ENCODE measurements around the gene SLC16A8. TPM values are rescaled to one million over a fixed set of nuclear protein-coding genes. Genes with fewer than 3 reads are reported as not detected.

SLC16A8 gene
- total RNA-seq, 4 donors from 2014 or later: not detected

DNA sequence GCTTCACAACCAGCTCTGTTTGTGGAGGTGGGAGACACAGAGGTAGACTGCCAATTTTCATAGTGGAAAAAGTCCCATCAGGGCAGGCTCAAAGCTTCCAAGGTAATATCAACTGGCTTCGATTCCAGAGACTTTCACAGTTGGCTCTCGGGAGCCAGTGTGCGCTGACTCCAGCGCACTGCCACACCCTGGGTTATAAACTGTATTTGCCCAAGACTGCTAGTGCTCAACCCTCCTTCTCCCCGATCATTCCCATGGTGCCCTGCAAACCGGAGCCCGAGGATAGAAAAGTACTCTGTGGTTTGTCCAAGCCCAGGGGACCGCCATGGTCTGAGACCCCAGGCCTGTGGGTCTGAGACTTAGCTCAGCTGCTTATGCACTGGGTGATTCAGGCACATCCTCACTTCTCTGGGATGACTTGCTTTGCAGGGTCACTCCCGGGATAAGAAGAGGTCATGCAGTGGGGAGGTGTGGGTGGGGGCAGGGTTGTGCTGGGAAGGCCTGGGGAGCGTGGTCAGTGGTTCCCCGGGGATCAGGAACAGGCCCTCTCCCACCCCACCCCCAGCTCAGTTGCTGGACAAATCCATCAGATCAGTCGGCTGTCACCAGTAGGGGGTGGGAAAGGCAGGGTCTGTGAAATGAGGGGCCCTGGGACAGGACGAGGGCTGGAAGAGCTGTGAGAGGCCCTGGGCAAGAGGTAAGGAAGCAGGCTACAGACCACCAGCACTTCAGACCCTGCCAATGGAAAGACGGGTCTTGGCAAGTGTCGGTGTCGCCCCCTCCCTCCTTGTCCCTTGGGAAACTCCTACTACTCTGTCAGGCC is 53.5 kb downstream of the SLC16A8 start:
- WGBS, 2 donors: 54 to 69% methylated on average over 8 to 14 of the region's 16 CpGs
- no peak for DNase-seq
- H3K4me3 ChIP-seq: no peak overlapping the region
- peak overlapping the region in 1 of 4 donors; percentile 17 for H3K27ac ChIP-seq
- peaks cover 17 to 36% (median 20%) of the 10 kb centered on the region in 3 donors for H3K4me1 ChIP-seq
- H3K9me3 ChIP-seq: no peaks in the 10 kb centered on the region
- no peaks in the 10 kb centered on the region for H3K27me3 ChIP-seq
- no peaks in the 10 kb centered on the region for H3K36me3 ChIP-seq
- intact Hi-C loops (cut with DNase I): no loop called here
- TF ChIP-seq, protein P1, sequence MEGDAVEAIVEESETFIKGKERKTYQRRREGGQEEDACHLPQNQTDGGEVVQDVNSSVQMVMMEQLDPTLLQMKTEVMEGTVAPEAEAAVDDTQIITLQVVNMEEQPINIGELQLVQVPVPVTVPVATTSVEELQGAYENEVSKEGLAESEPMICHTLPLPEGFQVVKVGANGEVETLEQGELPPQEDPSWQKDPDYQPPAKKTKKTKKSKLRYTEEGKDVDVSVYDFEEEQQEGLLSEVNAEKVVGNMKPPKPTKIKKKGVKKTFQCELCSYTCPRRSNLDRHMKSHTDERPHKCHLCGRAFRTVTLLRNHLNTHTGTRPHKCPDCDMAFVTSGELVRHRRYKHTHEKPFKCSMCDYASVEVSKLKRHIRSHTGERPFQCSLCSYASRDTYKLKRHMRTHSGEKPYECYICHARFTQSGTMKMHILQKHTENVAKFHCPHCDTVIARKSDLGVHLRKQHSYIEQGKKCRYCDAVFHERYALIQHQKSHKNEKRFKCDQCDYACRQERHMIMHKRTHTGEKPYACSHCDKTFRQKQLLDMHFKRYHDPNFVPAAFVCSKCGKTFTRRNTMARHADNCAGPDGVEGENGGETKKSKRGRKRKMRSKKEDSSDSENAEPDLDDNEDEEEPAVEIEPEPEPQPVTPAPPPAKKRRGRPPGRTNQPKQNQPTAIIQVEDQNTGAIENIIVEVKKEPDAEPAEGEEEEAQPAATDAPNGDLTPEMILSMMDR (IDR thresholded peaks at IDR 0.05): no peak
- TF ChIP-seq POLR2A (IDR thresholded peaks at IDR 0.05): no peak

- WGBS, 2 donors: 80 to 81% methylated on average over 5 of the region's 5 CpGs
- DNase-seq: no peak
- intact Hi-C loops (cut with DNase I): no loop called here
- Histone ChIP-seq H3K27me3 (no peaks in the 10 kb centered on the region), H3K36me3 (no peaks in the 10 kb centered on the region), H3K27ac (peak overlapping the region in 1 of 4 donors; percentile 17), H3K4me3 (no peak overlapping the region), H3K9me3 (no peaks in the 10 kb centered on the region), H3K4me1 (peaks cover 15 to 29% (median 19%) of the 10 kb centered on the region in 3 donors)
- TF ChIP-seq, protein P1 (IDR thresholded peaks at IDR 0.05): no peak
- TF ChIP-seq POLR2A (IDR thresholded peaks at IDR 0.05): no peak
Measured at GRCh38 chr22:38029901-38030300, 54.1 kb downstream of the SLC16A8 start.

GRCh38 chr22:38029370-38029769 is 54.6 kb downstream of the SLC16A8 start:
- intact Hi-C loops (cut with DNase I): no loop called here
- no peaks in the 10 kb centered on the region for H3K27me3 ChIP-seq
- no peak overlapping the region for H3K27ac ChIP-seq
- no peak for TF ChIP-seq POLR2A (IDR thresholded peaks at IDR 0.05)
- TF ChIP-seq, protein P1 (IDR thresholded peaks at IDR 0.05): no peak
- H3K9me3 ChIP-seq: no peaks in the 10 kb centered on the region
- H3K4me1 ChIP-seq: peaks cover 9 to 24% (median 14%) of the 10 kb centered on the region in 3 donors
- no peaks in the 10 kb centered on the region for H3K36me3 ChIP-seq
- DNase-seq: no peak
- H3K4me3 ChIP-seq: no peak overlapping the region

GRCh38 chr22:38028344-38029130 is 55.4 kb downstream of the SLC16A8 start:
- Histone ChIP-seq H3K4me3 (no peak overlapping the region), H3K36me3 (no peaks in the 10 kb centered on the region), H3K27me3 (no peaks in the 10 kb centered on the region), H3K4me1 (peaks cover 1 to 16% (median 5%) of the 10 kb centered on the region in 3 donors), H3K27ac (no peak overlapping the region), H3K9me3 (no peaks in the 10 kb centered on the region)
- intact Hi-C loops (cut with DNase I): no loop called here
- DNase-seq: no peak
- TF ChIP-seq POLR2A (IDR thresholded peaks at IDR 0.05): no peak
- TF ChIP-seq, protein P1 (IDR thresholded peaks at IDR 0.05): no peak
- WGBS, 2 donors: 71 to 84% methylated on average over 4 to 12 of the region's 15 CpGs

Other genes starting within 250 kb of the SLC16A8 start
- gene ANKRD54, start 239.8 kb downstream of the SLC16A8 start, total RNA-seq: 10 to 100 TPM; 24.6 to 38.1 (median 29.5) TPM
- gene EIF3L, start 234.8 kb downstream of the SLC16A8 start, total RNA-seq: 100 to 1,000 TPM; 192 to 499 (median 281) TPM
- 100 to 1,000 TPM in 2 of 4 donors, 10 to 100 TPM in 2; 64.7 to 139 (median 88.4) TPM for gene MICALL1, start 177.9 kb downstream of the SLC16A8 start, total RNA-seq
- under 1 TPM in 2 of 4 donors, not detected in 2; 0.13 to 0.38 TPM for gene C22orf23, start 130.6 kb downstream of the SLC16A8 start, total RNA-seq
- 10 to 100 TPM; 31.7 to 56.1 (median 46.9) TPM for gene POLR2F, start 130.5 kb downstream of the SLC16A8 start, total RNA-seq
- gene SOX10, start 99.6 kb downstream of the SLC16A8 start, total RNA-seq: 1 to 10 TPM in 2 of 4 donors, under 1 TPM in 1, not detected in 1; 0.44 to 1.7 (median 1.5) TPM
- 10 to 100 TPM; 26.3 to 53.1 (median 31.2) TPM for gene PICK1, start 26.8 kb downstream of the SLC16A8 start, total RNA-seq
- 1 to 10 TPM in 3 of 4 donors, under 1 TPM in 1; 0.26 to 4.8 (median 2.8) TPM for gene BAIAP2L2, start 26.5 kb upstream of the SLC16A8 start, total RNA-seq
- 10 to 100 TPM; 12.9 to 24.2 (median 14.2) TPM for gene PLA2G6, start 97.6 kb upstream of the SLC16A8 start, total RNA-seq
- 10 to 100 TPM; 19.4 to 51.6 (median 40.5) TPM for gene MAFF, start 117.8 kb upstream of the SLC16A8 start, total RNA-seq
- 10 to 100 TPM; 22.5 to 55.1 (median 28.3) TPM for gene TMEM184B, start 188.8 kb upstream of the SLC16A8 start, total RNA-seq
- 10 to 100 TPM; 40.8 to 94.4 (median 55.9) TPM for gene CSNK1E, start 233.2 kb upstream of the SLC16A8 start, total RNA-seq